HG03432 (cell line): ENCODE measurements around the gene B3GALT5.
"Not testable (repeated sequence)": the region's sequence is repeated elsewhere in the genome, so short reads cannot be mapped to it uniquely, and the experiment has no call there.

Source experiments
- ATAC-seq: cut with Tn5 transposase; IDR thresholded peaks from one replicate; pipeline ENCODE4 v1.9.1; 2021; ENCODE audit warnings: mild to moderate bottlenecking, moderate library complexity; ENCODE audit not compliant: unreplicated experiment

B3GALT5 gene

GRCh38 chr21:39686646-39687468 is 74.1 kb downstream of the B3GALT5 start:
- ATAC-seq = no peak

- no peak for ATAC-seq
These were observed 75.3 kb downstream of the B3GALT5 start for GRCh38 chr21:39688010-39688409.

GRCh38 chr21:39689860-39690259 is 77.1 kb downstream of the B3GALT5 start:
- ATAC-seq = not testable (repeated sequence)

GRCh38 chr21:39690454-39690853 is 77.7 kb downstream of the B3GALT5 start:
- ATAC-seq = no peak

- ATAC-seq = no peak
These were observed 82.0 kb downstream of the B3GALT5 start for GRCh38 chr21:39694750-39695149.

- no peak for ATAC-seq
These were observed 83.5 kb downstream of the B3GALT5 start for GRCh38 chr21:39696196-39696595.

GRCh38 chr21:39696618-39697017 is 83.9 kb downstream of the B3GALT5 start:
- ATAC-seq = no peak

GRCh38 chr21:39700318-39700717 is 87.6 kb downstream of the B3GALT5 start:
- ATAC-seq = no peak

- no peak for ATAC-seq
These were observed 90.8 kb downstream of the B3GALT5 start for GRCh38 chr21:39703578-39703977.

- no peak for ATAC-seq
These were observed 93.1 kb downstream of the B3GALT5 start for GRCh38 chr21:39705849-39706248.

GRCh38 chr21:39707316-39707715 is 94.6 kb downstream of the B3GALT5 start:
- ATAC-seq = no peak

- ATAC-seq = no peak
These were observed 98.1 kb downstream of the B3GALT5 start for GRCh38 chr21:39710866-39711265.

GRCh38 chr21:39712273-39712672 is 99.5 kb downstream of the B3GALT5 start:
- no peak for ATAC-seq

GRCh38 chr21:39712976-39713375 is 100.2 kb downstream of the B3GALT5 start:
- ATAC-seq = no peak

- no peak for ATAC-seq
These were observed 101.2 kb downstream of the B3GALT5 start for GRCh38 chr21:39713905-39714304.

GRCh38 chr21:39714331-39714730 is 101.6 kb downstream of the B3GALT5 start:
- ATAC-seq = no peak

GRCh38 chr21:39715804-39716397 is 103.2 kb downstream of the B3GALT5 start:
- no peak for ATAC-seq

- no peak for ATAC-seq
These were observed 107.5 kb downstream of the B3GALT5 start for GRCh38 chr21:39720126-39720778.

- no peak for ATAC-seq
These were observed 109.1 kb downstream of the B3GALT5 start for GRCh38 chr21:39721885-39722284.
